Right atrium auricular region (tissue), 2 donors: Measurements from ENCODE around the gene SAMHD1. TPM values are rescaled to one million over a fixed set of nuclear protein-coding genes. Genes with fewer than 3 reads are reported as not detected.
"Not testable (repeated sequence)": the region's sequence is repeated elsewhere in the genome, so short reads cannot be mapped to it uniquely, and the experiment has no call there.

Experiments
- DNase-seq: peaks from one replicate; pipeline ENCODE4 v3.0.0-alpha.2; 2019; ENCODE audit warnings: low spot score
- H3K27ac ChIP-seq, 2 donors: fragments of 200-600 bp; sonication (generic); 1 replicate in 1 of 2; 2 replicates in 1 of 2; pipeline ENCODE4 v1.5.1; 2016 to 2019
- H3K27me3 ChIP-seq, 2 donors: fragments of 200-600 bp; sonication (generic); one replicate each; pipeline versions ENCODE4 v1.5.1 to v1.6.0; 2017 to 2019
- H3K36me3 ChIP-seq: fragments of 200-600 bp; sonication (generic); one replicate; pipeline ENCODE4 v1.5.1; 2016
- H3K4me1 ChIP-seq, 2 donors: fragments of 200-600 bp; sonication (generic); one replicate each; pipeline versions ENCODE4 v1.5.1 to v1.6.0; 2017 to 2019
- H3K4me3 ChIP-seq, 2 donors: fragments of 200-600 bp; sonication (generic); 1 replicate in 1 of 2; 2 replicates in 1 of 2; pipeline ENCODE4 v1.5.1; 2017 to 2019; ENCODE audit warnings: mild to moderate bottlenecking in 1 of 2, moderate library complexity in 1 of 2
- H3K9me3 ChIP-seq, 2 donors: fragments of 200-600 bp; sonication (generic); one replicate each; pipeline ENCODE4 v1.5.1; 2019
- CTCF ChIP-seq, 2 donors: fragments of 200-600 bp; sonication (generic); IDR thresholded peaks; one replicate each; pipeline ENCODE4 v1.5.1; 2019; ENCODE audit warnings: antibody characterized with exemption in 2 of 2
- total RNA-seq, 2 donors: library from RNA; depleted of rRNA; stranded (reverse); fragments of >200 nt; gene quantifications; one replicate each; pipeline ENCODE4 v1.1.0, GENCODE V29; 2016

SAMHD1 gene
- 100 to 1,000 TPM in 1 of 2 donors, 10 to 100 TPM in 1; 87.2 to 144 TPM for total RNA-seq

- no peaks in the 10 kb centered on the region for H3K9me3 ChIP-seq
- peaks cover 4% of the 10 kb centered on the region for H3K36me3 ChIP-seq
- peaks cover 0 to 45% of the 10 kb centered on the region in 2 donors for H3K4me1 ChIP-seq
- H3K27ac ChIP-seq = peak within 1 kb of the TSS; percentile 93 to 94
- DNase-seq = peak; percentile 97
- peak in 1 of 2 donors; percentile 24 for TF ChIP-seq CTCF (IDR thresholded peaks at IDR 0.05)
- peak within 1 kb of the TSS; percentile 94 to 100 for H3K4me3 ChIP-seq
- H3K27me3 ChIP-seq = no peaks in the 10 kb centered on the region
Observed at GRCh38 chr20:36951198-36951978, at the start of gene SAMHD1. SAMHD1 (minus strand) TSS chr20:36951708; CDS start chr20:36951643, 65 bp downstream.

- H3K4me3 ChIP-seq, H3K9me3 ChIP-seq, DNase-seq, H3K27ac ChIP-seq, H3K4me1 ChIP-seq, H3K36me3 ChIP-seq, H3K27me3 ChIP-seq: not testable (repeated sequence)
Observed at GRCh38 chr20:37000171-37000570, 48.7 kb upstream of the SAMHD1 start.

GRCh38 chr20:36998652-36999051 lies 47.1 kb upstream of the SAMHD1 start:
- no peaks in the 10 kb centered on the region for H3K4me1 ChIP-seq
- no peak for DNase-seq

GRCh38 chr20:36997121-36997520 lies 45.6 kb upstream of the SAMHD1 start:
- peaks cover 0 to 8% of the 10 kb centered on the region in 2 donors for H3K9me3 ChIP-seq
- no peaks in the 10 kb centered on the region for H3K27me3 ChIP-seq
- no peak overlapping the region for H3K27ac ChIP-seq
- no peak overlapping the region for H3K4me3 ChIP-seq
- DNase-seq = no peak
- TF ChIP-seq CTCF (IDR thresholded peaks at IDR 0.05) = no peak
- no peaks in the 10 kb centered on the region for H3K36me3 ChIP-seq
- no peaks in the 10 kb centered on the region for H3K4me1 ChIP-seq

More at GRCh38 chr20:36998652-36999051, 47.1 kb upstream of the SAMHD1 start:
- Histone ChIP-seq H3K36me3 (peaks cover 7% of the 10 kb centered on the region), H3K27me3 (no peaks in the 10 kb centered on the region), H3K9me3 (no peaks in the 10 kb centered on the region), H3K27ac (no peak overlapping the region), H3K4me3 (no peak overlapping the region)
- no peak for TF ChIP-seq CTCF (IDR thresholded peaks at IDR 0.05)

- H3K4me1 ChIP-seq, DNase-seq, H3K9me3 ChIP-seq, H3K27me3 ChIP-seq, H3K36me3 ChIP-seq, H3K27ac ChIP-seq, H3K4me3 ChIP-seq: not testable (repeated sequence)
Observed at GRCh38 chr20:36994221-36994620, 42.7 kb upstream of the SAMHD1 start.

GRCh38 chr20:36992802-36993334 lies 41.4 kb upstream of the SAMHD1 start:
- no peaks in the 10 kb centered on the region for H3K4me1 ChIP-seq
- DNase-seq = no peak
- peaks cover 0 to 8% of the 10 kb centered on the region in 2 donors for H3K9me3 ChIP-seq
- H3K4me3 ChIP-seq = no peak overlapping the region
- no peak overlapping the region for H3K27ac ChIP-seq
- no peaks in the 10 kb centered on the region for H3K36me3 ChIP-seq
- no peaks in the 10 kb centered on the region for H3K27me3 ChIP-seq
- TF ChIP-seq CTCF (IDR thresholded peaks at IDR 0.05) = no peak
